Measurements from ENCODE around the gene LPCAT2. TPM values are rescaled to one million over a fixed set of nuclear protein-coding genes. Genes with fewer than 3 reads are reported as not detected.

Gene LPCAT2
- total RNA-seq, 2 donors from 2014 or later, result 6.4 to 6.8 TPM

DNA sequence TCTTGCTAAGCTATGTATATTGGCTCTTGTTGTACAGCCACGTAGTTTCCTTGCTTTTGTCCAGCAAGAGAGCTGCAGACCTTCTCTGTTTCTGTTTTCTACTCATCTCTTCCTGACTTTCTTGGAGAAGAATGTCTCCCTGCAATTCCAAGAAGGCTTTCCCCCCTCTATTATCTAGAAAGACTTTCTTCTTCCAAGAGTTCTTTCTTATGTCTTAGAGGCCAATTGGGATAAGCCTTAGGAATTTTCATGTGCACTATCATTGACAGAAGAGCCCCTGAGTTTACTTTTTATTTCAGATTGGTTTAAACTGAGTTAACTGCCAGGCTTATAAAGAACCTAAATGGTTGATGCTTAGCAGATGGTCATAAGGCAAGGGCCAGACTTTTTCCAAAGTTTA, 66.6 kb downstream of the LPCAT2 start:
- Histone ChIP-seq H3K27ac (ENCODE audit: low read depth, low read length) (no peak overlapping the region), H3K27me3 (ENCODE audit: control insufficient read depth, insufficient read depth, low read length, poor library complexity, severe bottlenecking) (no peaks in the 10 kb centered on the region), H3K4me3 (ENCODE audit: low read length) (no peak overlapping the region), H3K36me3 (ENCODE audit: control insufficient read depth, insufficient read depth, low read length) (no peaks in the 10 kb centered on the region), H3K9me3 (ENCODE audit: control insufficient read depth, low read length) (no peaks in the 10 kb centered on the region), H3K4me1 (ENCODE audit: control insufficient read depth, insufficient read depth, low read length) (no peaks in the 10 kb centered on the region), H3K9ac (ENCODE audit: extremely low read depth, low read length, poor library complexity, severe bottlenecking) (no peak overlapping the region)
- H3K4me1 Mint-ChIP-seq, result peaks cover 5% of the 10 kb centered on the region
- no peak overlapping the region for H3K27ac Mint-ChIP-seq
- no peak for DNase-seq
- no peaks in the 10 kb centered on the region for H3K9me3 Mint-ChIP-seq
- 83 to 91% methylated on average over 1 of the region's 1 CpG for WGBS, 2 experiments (ENCODE audit: insufficient coverage in 1 of 2, insufficient read length in 1 of 2)
- no peaks in the 10 kb centered on the region for H3K27me3 Mint-ChIP-seq (ENCODE audit: insufficient read depth)
- no peak overlapping the region for H3K4me3 Mint-ChIP-seq
- TF ChIP-seq, protein P1, sequence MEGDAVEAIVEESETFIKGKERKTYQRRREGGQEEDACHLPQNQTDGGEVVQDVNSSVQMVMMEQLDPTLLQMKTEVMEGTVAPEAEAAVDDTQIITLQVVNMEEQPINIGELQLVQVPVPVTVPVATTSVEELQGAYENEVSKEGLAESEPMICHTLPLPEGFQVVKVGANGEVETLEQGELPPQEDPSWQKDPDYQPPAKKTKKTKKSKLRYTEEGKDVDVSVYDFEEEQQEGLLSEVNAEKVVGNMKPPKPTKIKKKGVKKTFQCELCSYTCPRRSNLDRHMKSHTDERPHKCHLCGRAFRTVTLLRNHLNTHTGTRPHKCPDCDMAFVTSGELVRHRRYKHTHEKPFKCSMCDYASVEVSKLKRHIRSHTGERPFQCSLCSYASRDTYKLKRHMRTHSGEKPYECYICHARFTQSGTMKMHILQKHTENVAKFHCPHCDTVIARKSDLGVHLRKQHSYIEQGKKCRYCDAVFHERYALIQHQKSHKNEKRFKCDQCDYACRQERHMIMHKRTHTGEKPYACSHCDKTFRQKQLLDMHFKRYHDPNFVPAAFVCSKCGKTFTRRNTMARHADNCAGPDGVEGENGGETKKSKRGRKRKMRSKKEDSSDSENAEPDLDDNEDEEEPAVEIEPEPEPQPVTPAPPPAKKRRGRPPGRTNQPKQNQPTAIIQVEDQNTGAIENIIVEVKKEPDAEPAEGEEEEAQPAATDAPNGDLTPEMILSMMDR (conservative IDR thresholded peaks at IDR 0.05), result no peak
- peaks cover 6% of the 10 kb centered on the region for H3K36me3 Mint-ChIP-seq (ENCODE audit: low read depth)

DNA sequence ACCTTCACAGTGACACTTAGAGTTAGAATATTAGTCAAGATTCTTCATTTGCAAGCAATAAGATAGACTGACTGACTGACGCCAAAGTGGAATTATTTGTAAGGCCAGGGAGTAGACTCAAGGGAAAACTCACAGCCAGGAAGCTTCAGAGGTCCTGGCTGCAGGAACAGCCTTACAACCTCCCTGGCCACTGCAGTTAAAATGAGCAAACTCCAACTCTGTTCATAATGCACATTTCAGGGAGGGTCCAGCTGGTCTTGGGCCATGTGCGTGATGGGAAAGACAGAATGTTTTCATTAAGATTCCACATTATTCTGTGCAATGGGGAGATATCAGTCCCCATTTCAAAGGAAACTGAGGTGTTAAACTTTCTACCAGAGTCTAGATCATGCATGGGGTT, 67.5 kb downstream of the LPCAT2 start:
- Mint-ChIP-seq H3K4me3 (no peak overlapping the region), H3K4me1 (peaks cover 5% of the 10 kb centered on the region), H3K27me3 (ENCODE audit: insufficient read depth) (no peaks in the 10 kb centered on the region), H3K27ac (no peak overlapping the region), H3K36me3 (ENCODE audit: low read depth) (peaks cover 6% of the 10 kb centered on the region), H3K9me3 (no peaks in the 10 kb centered on the region)
- Histone ChIP-seq H3K4me3 (ENCODE audit: low read length) (no peak overlapping the region), H3K4me1 (ENCODE audit: control insufficient read depth, insufficient read depth, low read length) (no peaks in the 10 kb centered on the region), H3K36me3 (ENCODE audit: control insufficient read depth, insufficient read depth, low read length) (no peaks in the 10 kb centered on the region), H3K9ac (ENCODE audit: extremely low read depth, low read length, poor library complexity, severe bottlenecking) (no peak overlapping the region), H3K27ac (ENCODE audit: low read depth, low read length) (no peak overlapping the region), H3K9me3 (ENCODE audit: control insufficient read depth, low read length) (no peaks in the 10 kb centered on the region), H3K27me3 (ENCODE audit: control insufficient read depth, insufficient read depth, low read length, poor library complexity, severe bottlenecking) (no peaks in the 10 kb centered on the region)
- 95 to 100% methylated on average over 1 to 2 of the region's 2 CpGs for WGBS, 2 experiments (ENCODE audit: insufficient coverage in 1 of 2, insufficient read length in 1 of 2)
- DNase-seq, result no peak
- TF ChIP-seq, protein P1 (conservative IDR thresholded peaks at IDR 0.05), result no peak

DNA sequence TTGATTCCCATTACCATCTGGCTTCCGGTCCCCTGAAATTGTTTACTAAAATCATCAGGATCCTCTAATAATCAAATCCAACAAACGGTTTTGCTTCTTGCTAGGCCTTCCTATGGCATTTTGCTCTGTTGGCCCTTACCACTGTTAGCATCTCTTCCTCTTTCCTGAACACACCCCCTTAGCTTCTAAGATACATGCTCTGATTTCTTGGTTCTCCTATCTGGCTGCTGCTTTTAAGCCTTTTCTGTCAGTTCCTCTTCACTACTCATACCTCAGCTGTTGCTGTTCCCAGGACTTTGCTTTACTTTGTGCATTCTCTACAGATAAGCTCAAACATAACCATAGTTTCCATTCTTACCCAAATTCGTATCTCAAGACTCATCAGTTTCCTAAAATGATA, 69.0 kb downstream of the LPCAT2 start:
- 81 to 87% methylated on average over 3 of the region's 3 CpGs for WGBS, 2 experiments (ENCODE audit: insufficient coverage in 1 of 2, insufficient read length in 1 of 2)
- H3K4me3 ChIP-seq (ENCODE audit: low read length), result no peak overlapping the region
- H3K9me3 ChIP-seq (ENCODE audit: control insufficient read depth, low read length), result no peaks in the 10 kb centered on the region
- no peaks in the 10 kb centered on the region for H3K4me1 ChIP-seq (ENCODE audit: control insufficient read depth, insufficient read depth, low read length)
- H3K4me3 Mint-ChIP-seq, result no peak overlapping the region
- no peak overlapping the region for H3K27ac Mint-ChIP-seq
- H3K27ac ChIP-seq (ENCODE audit: low read depth, low read length), result no peak overlapping the region
- H3K27me3 ChIP-seq (ENCODE audit: control insufficient read depth, insufficient read depth, low read length, poor library complexity, severe bottlenecking), result no peaks in the 10 kb centered on the region
- H3K4me1 Mint-ChIP-seq, result peaks cover 4% of the 10 kb centered on the region
- H3K36me3 ChIP-seq (ENCODE audit: control insufficient read depth, insufficient read depth, low read length), result no peaks in the 10 kb centered on the region
- H3K27me3 Mint-ChIP-seq (ENCODE audit: insufficient read depth), result no peaks in the 10 kb centered on the region
- TF ChIP-seq, protein P1 (conservative IDR thresholded peaks at IDR 0.05), result no peak
- H3K9me3 Mint-ChIP-seq, result no peaks in the 10 kb centered on the region
- peaks cover 6% of the 10 kb centered on the region for H3K36me3 Mint-ChIP-seq (ENCODE audit: low read depth)
- no peak overlapping the region for H3K9ac ChIP-seq (ENCODE audit: extremely low read depth, low read length, poor library complexity, severe bottlenecking)
- no peak for DNase-seq
